Activated T-cell treated with anti-CD3 and anti-CD28 coated beads, Interleukin-2, amount 50 U/mL, for 4 hours (primary cell): ENCODE results near the gene DYSF. TPM values are rescaled to one million over a fixed set of nuclear protein-coding genes. Genes with fewer than 3 reads are reported as not detected.

Experiments used
- ATAC-seq, 2 donors: fragments of 200-7000 bp; cut with Tn5 transposase; one replicate each; pipeline ENCODE4 v1.10.0; 2021
- DNase-seq: peaks from one replicate; pipeline ENCODE4 v3.0.0-alpha.2; 2020
- H3K27me3 Mint-ChIP-seq: one replicate; pipeline ENCODE4 v1.8.0; 2021; ENCODE audit warnings: low read depth, mixed read lengths
- H3K36me3 Mint-ChIP-seq: one replicate; pipeline ENCODE4 v1.8.0; 2022; ENCODE audit warnings: mixed read lengths; ENCODE audit not compliant: insufficient read depth
- H3K4me1 Mint-ChIP-seq: one replicate; pipeline ENCODE4 v1.8.0; 2021; ENCODE audit warnings: low read depth, mixed read lengths
- H3K4me3 Mint-ChIP-seq: one replicate; pipeline ENCODE4 v1.8.0; 2021; ENCODE audit warnings: mild to moderate bottlenecking, moderate library complexity, mixed read lengths
- H3K9me3 Mint-ChIP-seq: one replicate; pipeline ENCODE4 v1.8.0; 2021; ENCODE audit warnings: mixed read lengths
- total RNA-seq, 3 donors: library from RNA; stranded (reverse); gene quantifications; one replicate each; pipeline ENCODE4 v1.2.1, GENCODE V29; 2021

Gene DYSF
- total RNA-seq, 3 donors from 2014 or later: 0.16 to 0.87 (median 0.25) TPM

GRCh38 chr2:71690876-71691475, 237.6 kb downstream of the DYSF start:
- Mint-ChIP-seq H3K36me3 (no peaks in the 10 kb centered on the region), H3K4me1 (no peaks in the 10 kb centered on the region), H3K4me3 (no peak overlapping the region), H3K9me3 (no peaks in the 10 kb centered on the region), H3K27me3 (peaks cover 2% of the 10 kb centered on the region)
- no peak for ATAC-seq
- DNase-seq: no peak

DNA sequence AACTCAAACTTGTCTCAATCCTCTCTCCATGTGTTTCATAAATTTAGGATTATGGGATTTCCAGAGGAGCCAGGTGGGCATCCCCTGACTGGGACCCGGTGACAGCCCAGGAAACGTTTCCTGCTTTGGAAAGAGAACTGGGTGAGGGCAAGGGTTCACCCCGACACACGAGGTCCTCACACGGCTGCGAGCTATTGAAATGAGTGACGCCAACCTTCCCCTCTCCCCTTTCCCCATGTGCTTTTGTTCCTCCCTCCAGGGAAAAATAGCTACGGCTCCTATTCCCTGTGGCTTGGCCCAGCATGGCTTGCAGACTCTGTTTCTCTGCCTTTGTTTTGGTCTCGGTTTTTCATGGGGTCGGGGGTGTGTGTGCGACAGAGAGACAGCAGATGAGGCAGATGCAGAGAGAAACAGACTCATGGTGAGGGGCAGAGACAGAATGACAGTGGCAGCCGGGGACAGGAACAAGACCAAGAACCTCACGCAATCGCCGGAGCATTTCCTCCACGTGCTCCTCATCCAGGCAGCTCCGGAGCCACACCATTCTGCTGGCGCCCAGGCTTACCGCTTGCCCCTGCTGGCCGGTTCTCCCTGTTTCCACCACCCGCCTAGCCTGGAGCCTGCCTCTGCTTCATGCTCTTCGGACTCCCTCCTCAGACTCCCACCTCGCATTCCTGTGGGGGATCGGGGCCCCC, 238.5 kb downstream of the DYSF start:
- peaks cover 2% of the 10 kb centered on the region for H3K27me3 Mint-ChIP-seq
- no peaks in the 10 kb centered on the region for H3K36me3 Mint-ChIP-seq
- no peak overlapping the region for H3K4me3 Mint-ChIP-seq
- DNase-seq: no peak
- ATAC-seq: no peak
- H3K9me3 Mint-ChIP-seq: no peaks in the 10 kb centered on the region
- H3K4me1 Mint-ChIP-seq: no peaks in the 10 kb centered on the region

- H3K36me3 Mint-ChIP-seq: no peaks in the 10 kb centered on the region
- no peak for ATAC-seq
- H3K4me1 Mint-ChIP-seq: no peaks in the 10 kb centered on the region
- peaks cover 2% of the 10 kb centered on the region for H3K27me3 Mint-ChIP-seq
- H3K9me3 Mint-ChIP-seq: no peaks in the 10 kb centered on the region
- DNase-seq: no peak
- H3K4me3 Mint-ChIP-seq: no peak overlapping the region
These were observed 239.4 kb downstream of the DYSF start for GRCh38 chr2:71692621-71693277.

DNA sequence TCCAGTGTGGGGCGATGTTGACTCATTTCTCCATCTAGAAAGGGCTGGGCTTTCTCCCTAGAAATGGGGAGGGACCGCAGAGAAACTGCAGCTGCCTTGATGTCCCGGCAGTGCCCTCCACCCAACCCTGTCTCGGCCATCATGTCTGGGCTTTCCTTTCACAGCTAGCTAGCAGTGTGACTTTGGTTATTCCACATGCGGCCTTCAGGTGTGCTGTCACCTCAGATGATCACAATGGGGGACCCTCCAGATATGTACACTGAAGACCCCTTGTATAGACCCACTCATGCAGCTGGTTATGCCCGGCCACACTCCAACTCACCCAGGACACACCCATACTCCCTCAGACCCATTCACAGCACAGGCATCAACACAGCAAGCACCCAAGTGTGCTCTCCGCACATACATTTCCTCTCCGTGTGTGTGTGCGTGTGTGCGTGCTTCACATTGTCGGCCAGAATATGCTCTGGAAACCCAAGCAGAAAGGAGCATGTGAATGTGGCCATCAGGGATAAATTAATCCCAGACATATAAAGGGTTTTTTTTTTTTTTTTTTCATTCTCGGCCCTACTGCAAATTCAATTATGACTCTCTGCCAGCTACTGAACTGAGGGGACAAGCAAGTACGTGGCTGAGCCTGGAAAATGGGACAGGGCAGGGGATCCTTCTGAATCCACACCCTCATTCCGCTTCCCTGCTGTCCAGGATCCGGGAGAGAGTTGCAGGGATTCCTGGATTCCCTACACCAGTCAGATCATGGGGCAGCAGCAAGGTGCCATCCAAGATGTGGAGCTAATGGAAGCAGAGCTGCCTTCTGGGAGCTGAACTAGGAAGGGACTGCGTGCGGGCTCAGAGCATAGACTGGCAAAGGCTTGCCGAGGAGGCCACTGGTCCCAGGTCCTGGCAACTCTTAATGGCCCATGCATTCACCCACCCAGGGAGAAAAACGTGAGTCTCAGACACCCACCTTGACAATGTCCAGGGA, 240.2 kb downstream of the DYSF start:
- DNase-seq: no peak
- H3K4me3 Mint-ChIP-seq: no peak overlapping the region
- peaks cover 2% of the 10 kb centered on the region for H3K27me3 Mint-ChIP-seq
- H3K4me1 Mint-ChIP-seq: no peaks in the 10 kb centered on the region
- ATAC-seq: no peak
- H3K9me3 Mint-ChIP-seq: no peaks in the 10 kb centered on the region
- H3K36me3 Mint-ChIP-seq: no peaks in the 10 kb centered on the region

- H3K4me3 Mint-ChIP-seq: no peak overlapping the region
- no peaks in the 10 kb centered on the region for H3K36me3 Mint-ChIP-seq
- H3K4me1 Mint-ChIP-seq: no peaks in the 10 kb centered on the region
- ATAC-seq: no peak
- DNase-seq: no peak
- peaks cover 2% of the 10 kb centered on the region for H3K27me3 Mint-ChIP-seq
- H3K9me3 Mint-ChIP-seq: no peaks in the 10 kb centered on the region
These were observed 241.3 kb downstream of the DYSF start for GRCh38 chr2:71694501-71695234.

DNA sequence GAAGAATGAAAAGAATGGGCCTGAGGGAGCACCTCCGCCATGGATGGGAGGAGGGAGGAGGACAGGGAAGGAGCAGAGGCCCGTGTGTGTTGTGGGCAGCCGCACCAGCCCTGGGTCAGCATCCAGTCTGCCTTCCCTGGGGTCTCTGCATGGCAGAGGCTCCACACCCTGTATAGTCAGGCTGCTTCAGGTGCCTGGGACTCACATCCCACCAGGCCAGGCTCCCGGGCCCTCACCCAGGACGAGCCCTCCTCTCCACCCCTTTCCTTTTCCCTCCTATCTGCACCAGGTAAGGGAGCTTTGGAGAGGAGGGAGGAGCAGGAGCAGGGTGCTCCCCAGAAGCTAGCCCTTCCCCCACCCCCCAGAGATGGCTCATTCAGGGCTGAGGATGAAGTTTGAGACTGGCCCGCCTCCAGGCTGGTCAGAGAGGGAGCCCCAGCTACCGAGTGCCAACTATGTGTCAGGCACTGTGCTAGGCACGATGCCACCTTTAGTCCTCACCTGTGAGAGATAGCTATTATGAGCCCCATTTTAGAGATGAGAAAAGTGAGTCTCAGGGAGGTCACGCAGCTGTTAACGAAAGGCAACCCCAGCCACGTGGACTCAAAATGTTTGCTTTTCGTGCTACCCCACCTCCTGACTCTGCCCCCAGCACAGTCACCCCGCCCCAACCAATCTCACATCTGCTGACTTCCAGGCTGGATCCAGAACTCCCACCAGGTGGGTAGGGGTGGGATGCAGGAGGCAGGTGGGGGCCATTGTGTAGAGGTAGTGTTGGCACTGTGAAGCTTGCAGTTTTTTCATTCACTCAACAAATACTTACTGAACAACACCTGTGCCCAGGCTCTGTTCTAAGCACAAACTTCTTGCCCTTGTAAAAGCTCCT, 242.1 kb downstream of the DYSF start:
- Mint-ChIP-seq H3K9me3 (no peaks in the 10 kb centered on the region), H3K4me3 (no peak overlapping the region), H3K4me1 (no peaks in the 10 kb centered on the region), H3K36me3 (no peaks in the 10 kb centered on the region), H3K27me3 (peaks cover 2% of the 10 kb centered on the region)
- DNase-seq (no peak), ATAC-seq (no peak)

DNA sequence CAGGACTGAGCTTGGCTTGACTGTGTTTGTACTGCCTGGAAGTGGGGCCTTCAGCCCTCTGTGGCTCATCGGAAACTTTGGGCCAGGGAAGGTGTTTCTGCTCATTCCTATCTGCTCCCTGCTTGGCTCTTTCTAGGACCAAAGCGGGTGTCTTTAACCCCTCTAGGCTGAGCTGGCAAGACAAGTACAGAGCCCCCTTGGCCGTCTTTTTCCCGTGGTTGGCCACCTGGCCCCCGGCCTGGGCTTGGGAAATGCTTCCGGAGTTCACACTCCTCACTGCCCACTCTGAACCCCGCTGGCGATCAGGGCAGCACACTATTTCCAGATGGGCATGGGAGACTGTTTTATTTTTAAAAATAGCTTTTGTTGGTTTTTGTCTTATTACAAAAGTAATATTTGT, 243.0 kb downstream of the DYSF start:
- Mint-ChIP-seq H3K4me3 (no peak overlapping the region), H3K27me3 (no peaks in the 10 kb centered on the region), H3K4me1 (no peaks in the 10 kb centered on the region), H3K36me3 (no peaks in the 10 kb centered on the region), H3K9me3 (no peaks in the 10 kb centered on the region)
- no peak for ATAC-seq
- no peak for DNase-seq

DNA sequence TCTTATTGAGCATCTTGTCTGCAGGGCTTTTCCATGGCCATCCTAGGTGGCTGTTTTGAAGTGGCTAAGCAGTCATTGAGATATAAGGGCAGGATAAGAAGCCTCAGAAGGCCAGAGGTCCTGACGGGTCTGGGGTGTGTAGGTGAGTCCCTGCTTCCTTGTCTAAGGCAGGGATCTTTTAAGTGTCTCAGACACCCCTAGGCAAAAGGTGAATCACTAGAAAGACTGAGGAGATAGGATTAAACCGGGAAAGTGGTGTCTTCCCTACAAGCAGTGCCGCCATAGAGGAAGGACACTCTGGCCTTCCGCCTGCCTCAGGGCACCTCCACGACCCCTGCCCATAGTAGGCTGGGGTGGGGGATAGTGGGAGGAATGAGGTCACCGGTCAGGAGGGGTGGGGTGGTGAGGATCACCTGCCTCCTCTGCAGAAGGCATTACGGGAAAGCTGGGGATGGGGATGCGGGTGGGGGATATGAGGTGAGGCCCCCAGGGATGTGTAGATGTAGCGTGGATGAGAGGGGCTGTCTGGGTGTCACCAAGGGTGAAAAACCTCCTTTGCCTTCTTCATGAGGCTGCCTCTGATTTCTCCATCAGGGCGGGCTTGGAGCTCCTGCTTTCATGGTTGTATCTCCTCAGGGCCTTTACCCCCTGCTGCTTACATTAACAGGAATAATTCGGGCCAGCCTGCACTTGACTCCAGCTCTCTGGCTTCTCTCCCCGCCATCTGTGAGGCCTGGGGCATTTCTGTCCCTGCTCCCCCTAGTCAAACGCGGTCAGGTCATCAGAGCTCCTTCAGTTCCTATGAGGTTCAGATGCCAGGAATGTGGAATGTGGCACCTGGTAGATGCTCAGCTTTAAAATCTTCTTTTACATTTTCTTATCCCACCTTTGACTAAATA, 244.0 kb downstream of the DYSF start:
- Mint-ChIP-seq H3K27me3 (no peaks in the 10 kb centered on the region), H3K9me3 (no peaks in the 10 kb centered on the region), H3K4me3 (no peak overlapping the region), H3K36me3 (no peaks in the 10 kb centered on the region), H3K4me1 (no peaks in the 10 kb centered on the region)
- ATAC-seq (no peak), DNase-seq (no peak)

GRCh38 chr2:71699428-71699827, 246.1 kb downstream of the DYSF start:
- DNase-seq (no peak), ATAC-seq (no peak)
- no peak overlapping the region for H3K4me3 Mint-ChIP-seq
- H3K9me3 Mint-ChIP-seq: no peaks in the 10 kb centered on the region
- H3K36me3 Mint-ChIP-seq: no peaks in the 10 kb centered on the region
- H3K27me3 Mint-ChIP-seq: no peaks in the 10 kb centered on the region
- H3K4me1 Mint-ChIP-seq: no peaks in the 10 kb centered on the region

GRCh38 chr2:71700041-71700657, 246.8 kb downstream of the DYSF start:
- Mint-ChIP-seq H3K4me1 (no peaks in the 10 kb centered on the region), H3K9me3 (no peaks in the 10 kb centered on the region), H3K27me3 (no peaks in the 10 kb centered on the region), H3K4me3 (no peak overlapping the region), H3K36me3 (no peaks in the 10 kb centered on the region)
- DNase-seq (no peak), ATAC-seq (no peak)

DNA sequence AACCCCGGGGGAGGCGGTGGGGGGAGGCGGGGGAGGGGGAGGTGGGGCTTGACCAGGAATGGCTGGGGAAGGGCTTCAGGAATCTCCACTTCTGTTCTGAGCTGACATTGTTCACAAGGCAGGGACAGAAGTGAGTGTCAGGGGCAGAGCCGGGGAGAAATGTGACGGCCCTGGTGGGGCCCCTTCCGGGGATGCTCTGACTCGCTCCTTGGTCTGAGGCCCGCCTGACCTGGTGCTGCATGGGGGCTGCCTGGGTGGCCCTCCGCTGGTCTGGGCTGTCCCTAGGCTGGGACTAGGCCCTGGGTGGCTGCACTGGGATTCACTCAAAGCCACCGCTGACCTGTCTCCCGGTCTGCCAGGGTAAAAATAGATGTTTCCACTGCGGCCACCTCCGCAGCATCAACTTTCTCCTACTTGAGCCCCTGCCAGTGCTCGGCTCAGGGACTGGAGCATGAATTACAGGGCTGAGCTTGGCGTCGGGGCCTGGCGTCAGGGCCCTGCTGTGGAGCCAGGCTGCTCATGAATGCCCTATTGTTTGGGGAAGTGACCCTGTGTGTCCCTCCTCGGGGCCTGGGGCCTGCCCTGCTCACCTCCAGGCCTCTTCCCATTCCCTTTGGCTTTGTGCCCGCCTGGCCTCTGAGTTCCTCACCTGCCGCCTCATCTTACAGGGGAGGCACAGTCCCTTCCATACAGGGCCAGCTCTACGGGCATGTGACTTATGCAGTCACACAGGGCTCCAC, 247.5 kb downstream of the DYSF start:
- H3K9me3 Mint-ChIP-seq: no peaks in the 10 kb centered on the region
- DNase-seq (no peak), ATAC-seq (no peak)
- H3K4me1 Mint-ChIP-seq: no peaks in the 10 kb centered on the region
- H3K36me3 Mint-ChIP-seq: no peaks in the 10 kb centered on the region
- H3K27me3 Mint-ChIP-seq: no peaks in the 10 kb centered on the region
- H3K4me3 Mint-ChIP-seq: no peak overlapping the region
